Measurements from ENCODE around the gene DMAC2. TPM values are rescaled to one million over a fixed set of nuclear protein-coding genes. Genes with fewer than 3 reads are reported as not detected.
A peak's percentile ranks its signal among the peaks of the same experiment; 100 is the strongest.

The DMAC2 gene
- total and polyA plus RNA-seq, 2 of the 13 experiments (the other 11 are each of a cell fraction or from before 2014, with no cell fraction given), result 39.0 to 66.0 TPM

GRCh38 chr19:41439441-41440222, at the start of gene DMAC2 (continued):
- TF ChIP-seq ZNF230 (CRISPR knock-in tag; IDR thresholded peaks at IDR 0.05) (0 out of 2 replicates have a peak, but pooled peaks have one; percentile 65), ARID3A (IDR thresholded peaks at IDR 0.05; ENCODE audit: low read depth, low read length) (peak; percentile 50), THYN1 (CRISPR knock-in tag; IDR thresholded peaks at IDR 0.05; ENCODE audit: borderline replicate concordance, low read depth) (peak; percentile 45; the same call in 1 of the 2 replicates), ZFX (CRISPR knock-in tag; IDR thresholded peaks at IDR 0.05; ENCODE audit: low read depth) (peak; percentile 75), ZNF749 (CRISPR knock-in tag; IDR thresholded peaks at IDR 0.05; ENCODE audit: borderline replicate concordance) (peak; percentile 65; the same call in 1 of the 2 replicates), ZNF3 (CRISPR knock-in tag; IDR thresholded peaks at IDR 0.05) (no peak), RAD21 (CRISPR knock-in tag; IDR thresholded peaks at IDR 0.05) (peak; percentile 28; the same call in 1 of the 2 replicates), ATF7-NPFF (CRISPR knock-in tag; IDR thresholded peaks at IDR 0.05; ENCODE audit: low read depth) (peak; percentile 68), ZNF101 (CRISPR knock-in tag; IDR thresholded peaks at IDR 0.05; ENCODE audit: borderline replicate concordance, low read depth) (no peak), U2AF1 (optimal IDR thresholded peaks at IDR 0.05; ENCODE audit: low read depth, low read length) (peak; percentile 61), ZNF598 (CRISPR knock-in tag; IDR thresholded peaks at IDR 0.05; ENCODE audit: borderline replicate concordance) (peak; percentile 91; the same call in 1 of the 2 replicates), ZMYM3 (CRISPR knock-in tag; IDR thresholded peaks at IDR 0.05) (peak; percentile 93), FOSL2 (CRISPR knock-in tag; IDR thresholded peaks at IDR 0.05) (peak; percentile 16), ZNF547 (CRISPR knock-in tag; IDR thresholded peaks at IDR 0.05) (peak; percentile 89), KAT8 (CRISPR knock-in tag; IDR thresholded peaks at IDR 0.05) (peak; percentile 96), TFE3 (CRISPR knock-in tag; IDR thresholded peaks at IDR 0.05) (0 out of 2 replicates have a peak, but pooled peaks have one; percentile 50), ZSCAN29 (CRISPR knock-in tag; conservative IDR thresholded peaks at IDR 0.05) (peak; percentile 47; the same call in 1 of the 2 replicates), ZBTB44 (CRISPR knock-in tag; IDR thresholded peaks at IDR 0.05) (no peak), ZNF326 (CRISPR knock-in tag; IDR thresholded peaks at IDR 0.05; ENCODE audit: borderline replicate concordance) (no peak), SP1 (IDR thresholded peaks at IDR 0.05) (no peak), SP1 (CRISPR knock-in tag; IDR thresholded peaks at IDR 0.05) (peak; percentile 79; the same call in 1 of the 2 replicates), CBX2 (IDR thresholded peaks at IDR 0.05; ENCODE audit: low read depth, low read length) (no peak), CBX2 (CRISPR knock-in tag; IDR thresholded peaks at IDR 0.05; ENCODE audit: low read depth) (0 out of 2 replicates have a peak, but pooled peaks have one; percentile 25)
- TF ChIP-seq, protein P1, sequence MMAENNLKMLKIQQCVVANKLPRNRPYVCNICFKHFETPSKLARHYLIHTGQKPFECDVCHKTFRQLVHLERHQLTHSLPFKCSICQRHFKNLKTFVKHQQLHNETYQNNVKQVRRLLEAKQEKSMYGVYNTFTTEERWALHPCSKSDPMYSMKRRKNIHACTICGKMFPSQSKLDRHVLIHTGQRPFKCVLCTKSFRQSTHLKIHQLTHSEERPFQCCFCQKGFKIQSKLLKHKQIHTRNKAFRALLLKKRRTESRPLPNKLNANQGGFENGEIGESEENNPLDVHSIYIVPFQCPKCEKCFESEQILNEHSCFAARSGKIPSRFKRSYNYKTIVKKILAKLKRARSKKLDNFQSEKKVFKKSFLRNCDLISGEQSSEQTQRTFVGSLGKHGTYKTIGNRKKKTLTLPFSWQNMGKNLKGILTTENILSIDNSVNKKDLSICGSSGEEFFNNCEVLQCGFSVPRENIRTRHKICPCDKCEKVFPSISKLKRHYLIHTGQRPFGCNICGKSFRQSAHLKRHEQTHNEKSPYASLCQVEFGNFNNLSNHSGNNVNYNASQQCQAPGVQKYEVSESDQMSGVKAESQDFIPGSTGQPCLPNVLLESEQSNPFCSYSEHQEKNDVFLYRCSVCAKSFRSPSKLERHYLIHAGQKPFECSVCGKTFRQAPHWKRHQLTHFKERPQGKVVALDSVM (CRISPR knock-in tag; IDR thresholded peaks at IDR 0.05), result peak; percentile 62

Data from HepG2 (cell line).